HCT116 (cell line): ENCODE results near the gene ONECUT3. TPM values are rescaled to one million over a fixed set of nuclear protein-coding genes. Genes with fewer than 3 reads are reported as not detected.
A peak's percentile ranks its signal among the peaks of the same experiment; 100 is the strongest.

Experiments
- ATAC-seq: fragments of 200-7000 bp; cut with Tn5 transposase; 2 replicates; pipeline ENCODE4 v1.9.1; 2020; ENCODE audit warnings: mild to moderate bottlenecking, moderate library complexity
- Bru-seq: library from RNA; stranded (reverse); fragments of 400-500 nt; gene quantifications from one replicate; lab custom pipeline; 2021; lab: Mats Ljungman, UMichigan
- BruChase-seq, 2 experiments: library from RNA; stranded (reverse); fragments of 400-500 nt; gene quantifications; one replicate each; lab custom pipeline; 2021; lab: Mats Ljungman, UMichigan
- BruUV-seq: library from RNA; stranded (reverse); fragments of 400-500 nt; replicated peaks from 2 replicates; lab custom pipeline; 2021; lab: Mats Ljungman, UMichigan
- CTCF ChIA-PET: fragments of 300-600 bp; sonication (Branson Sonifier 250); formaldehyde crosslinking; loops from one replicate; lab custom pipeline; 2021; ENCODE audit warnings: antibody characterized with exemption; lab: Charles Lee
- POLR2A ChIA-PET: fragments of 300-600, 350-600 bp; sonication (Branson Sonifier 250); formaldehyde crosslinking; loops from one replicate; lab custom pipeline; 2021; ENCODE audit warnings: antibody characterized with exemption; lab: Charles Lee
- RAD21 ChIA-PET, 2 experiments: fragments of 300-600 bp; sonication (Branson Sonifier 250); formaldehyde crosslinking; loops; one replicate each; lab custom pipeline; 2023; ENCODE audit warnings: low total read pairs in 2 of 2; ENCODE audit not compliant: uncharacterized antibody in 2 of 2, unreplicated experiment in 2 of 2, low non-redundant PET in 1 of 2; lab: Charles Lee
- DNase-seq: peaks from one replicate; pipeline ENCODE4 v3.0.0-alpha.2; 2010; ENCODE audit warnings: low read depth, low spot score
- H2AFZ ChIP-seq: fragments of 200-600 bp; shearing (Covaris generic), sonication (generic); 2 replicates; pipeline ENCODE4 v1.6.1; 2017; ENCODE audit warnings: low read depth, mixed run types, mixed read lengths, antibody characterized with exemption, low read length; ENCODE audit not compliant: poor library complexity, severe bottlenecking
- H3K27ac ChIP-seq: 2 replicates; pipeline ENCODE4 v1.5.1; 2012; ENCODE audit warnings: low read depth, low read length
- H3K27me3 ChIP-seq: fragments of 200-600 bp; sonication (generic); 2 replicates; pipeline ENCODE4 v1.6.1; 2016; ENCODE audit warnings: mixed run types, low read length, mixed read lengths; ENCODE audit not compliant: insufficient read depth
- H3K36me3 ChIP-seq, 2 experiments: fragments of 200-500 bp in 1 of 2; fragments of 200-600 bp in 1 of 2; sonication (Bioruptor generic) in 1 of 2; sonication (generic) in 1 of 2; 2 replicates each; pipeline versions ENCODE4 v1.5.1 to v1.6.1; 2014 to 2016; ENCODE audit warnings: low read length in 2 of 2, inconsistent platforms in 1 of 2, mixed read lengths in 1 of 2, mixed run types in 1 of 2; ENCODE audit not compliant: insufficient read depth in 2 of 2, control insufficient read depth in 1 of 2
- H3K4me1 ChIP-seq, 2 experiments: fragments of 200-600 bp in 1 of 2; sonication (generic) in 1 of 2; 2 replicates each; pipeline versions ENCODE4 v1.5.1 to v1.6.1; 2012 to 2017; ENCODE audit warnings: low read length in 2 of 2, inconsistent platforms in 1 of 2, mild to moderate bottlenecking in 1 of 2, mixed read lengths in 1 of 2, mixed run types in 1 of 2, moderate library complexity in 1 of 2; ENCODE audit not compliant: insufficient read depth in 2 of 2, control insufficient read depth in 1 of 2
- H3K4me2 ChIP-seq: fragments of 200-600 bp; sonication (generic); 2 replicates; pipeline ENCODE4 v1.6.1; 2017; ENCODE audit warnings: mixed run types, low read length, mixed read lengths
- H3K4me3 ChIP-seq, 2 experiments: fragments of 200-600 bp in 1 of 2; sonication (generic) in 1 of 2; replicated peaks in 1 of 2; 2 replicates each; pipeline ENCODE4 v1.5.1; 2011 to 2016; ENCODE audit warnings: low read length in 2 of 2, control low read depth in 1 of 2, low read depth in 1 of 2, mild to moderate bottlenecking in 1 of 2, mixed read lengths in 1 of 2, mixed run types in 1 of 2
- H3K79me2 ChIP-seq: fragments of 200-600 bp; sonication (generic); 2 replicates; pipeline ENCODE4 v1.6.1; 2017; ENCODE audit warnings: mild to moderate bottlenecking, mixed run types, low read length, moderate library complexity, mixed read lengths; ENCODE audit not compliant: insufficient read depth
- H3K9ac ChIP-seq: fragments of 200-600 bp; sonication (generic); 2 replicates; pipeline ENCODE4 v1.6.1; 2016; ENCODE audit warnings: low read length, mixed read lengths
- H3K9me2 ChIP-seq: fragments of 200-600 bp; sonication (generic), shearing (Covaris generic); 2 replicates; pipeline ENCODE4 v1.6.1; 2017; ENCODE audit warnings: mixed run types, mild to moderate bottlenecking, moderate library complexity; ENCODE audit not compliant: insufficient read depth
- H3K9me3 ChIP-seq, 2 experiments: fragments of 200-500 bp in 1 of 2; fragments of 200-600 bp in 1 of 2; sonication (Bioruptor generic) in 1 of 2; sonication (generic) in 1 of 2; 2 replicates each; pipeline ENCODE4 v1.6.1; 2014 to 2017; ENCODE audit warnings: low read length in 2 of 2, mixed read lengths in 2 of 2, inconsistent platforms in 1 of 2, low read depth in 1 of 2, mild to moderate bottlenecking in 1 of 2, mixed run types in 1 of 2, moderate library complexity in 1 of 2; ENCODE audit not compliant: control insufficient read depth in 1 of 2, insufficient read depth in 1 of 2
- H4K20me1 ChIP-seq: fragments of 200-600 bp; sonication (generic), shearing (Covaris generic); 2 replicates; pipeline ENCODE4 v1.6.1; 2017; ENCODE audit warnings: mixed run types, mild to moderate bottlenecking, moderate library complexity; ENCODE audit not compliant: insufficient read depth
- CTCF ChIP-seq, 3 experiments: fragments of 200-600 bp in 1 of 3; sonication (generic) in 1 of 3; IDR thresholded peaks in 2 of 3; conservative IDR thresholded peaks in 1 of 3; 2 replicates each; pipeline ENCODE4 v1.5.1; 2012 to 2017; ENCODE audit warnings: low read depth in 2 of 3, low read length in 2 of 3, antibody characterized with exemption in 1 of 3, borderline replicate concordance in 1 of 3, control low read depth in 1 of 3, mild to moderate bottlenecking in 1 of 3, mixed read lengths in 1 of 3, mixed run types in 1 of 3, moderate library complexity in 1 of 3; ENCODE audit not compliant: insufficient read depth in 1 of 3
- POLR2A ChIP-seq: IDR thresholded peaks from 2 replicates; pipeline ENCODE4 v1.7.0; 2011; ENCODE audit warnings: borderline replicate concordance; ENCODE audit not compliant: insufficient read depth, insufficient read length; ENCODE audit errors: extremely low read depth
- POLR2AphosphoS5 ChIP-seq: IDR thresholded peaks from 2 replicates; pipeline ENCODE4 v1.6.1; 2011; ENCODE audit warnings: mild to moderate bottlenecking, low read depth, low read length, moderate library complexity
- SP1 ChIP-seq: IDR thresholded peaks from 2 replicates; pipeline ENCODE4 v1.6.1; 2012; ENCODE audit warnings: low read depth
- TCF7L2 ChIP-seq: IDR thresholded peaks from 2 replicates; pipeline ENCODE4 v1.7.0; 2011; ENCODE audit warnings: borderline replicate concordance, inconsistent platforms; ENCODE audit not compliant: insufficient read depth, insufficient read length; ENCODE audit errors: extremely low read depth
- ZFX ChIP-seq: fragments of 450-650 bp; IDR thresholded peaks from 2 replicates; pipeline ENCODE4 v1.6.1; 2017
- ZNF274 ChIP-seq: fragments of 200-500 bp; sonication (Bioruptor generic); IDR thresholded peaks from 2 replicates; pipeline ENCODE4 v1.6.1; 2014; ENCODE audit warnings: mild to moderate bottlenecking, low read depth, low read length, inconsistent platforms
- intact Hi-C: fragments of 100-400 bp; cut with micrococcal nuclease; formaldehyde crosslinking; loops from 2 replicates; pipeline ENCODE4 v1.10.0; 2022
- long read RNA-seq: library from polyadenylated mRNA; unstranded; transcript quantifications from one replicate; pipeline ENCODE4 v2.0.0, GENCODE V29; 2021; ENCODE audit not compliant: unreplicated experiment
- polyA plus RNA-seq: library from polyadenylated mRNA; unstranded; fragments of >200 nt; gene quantifications from 2 replicates; pipeline ENCODE4 v1.2.1, GENCODE V29; 2012; ENCODE audit warnings: missing spikeins
- total RNA-seq: library from RNA; stranded (reverse); gene quantifications from one replicate; pipeline ENCODE4 v1.2.1, GENCODE V29; 2021; ENCODE audit not compliant: unreplicated experiment
- TF ChIP-seq, protein P1 (sequence below): IDR thresholded peaks from 2 replicates; pipeline ENCODE4 v1.6.1; 2012

The ONECUT3 gene
- total RNA-seq (22.1 TPM), Bru-seq, nascent RNA (percentile 76 among the genes with signal in this experiment), BruChase-seq, experiment 1, labeled RNA remaining after a 6-hour chase (percentile 87 among the genes with signal in this experiment), BruChase-seq, experiment 2, labeled RNA remaining after a 2-hour chase (percentile 82 among the genes with signal in this experiment)
- 9.0 and 9.6 TPM in 2 replicates for polyA plus RNA-seq
- long read RNA-seq, full-length matches to known transcripts, result 1 of 55 reads
- long read RNA-seq, partial matches to known transcripts, result 0 of 55 reads
- long read RNA-seq, other reads (novel, unspliced or antisense), result 54 of 55 reads

DNA sequence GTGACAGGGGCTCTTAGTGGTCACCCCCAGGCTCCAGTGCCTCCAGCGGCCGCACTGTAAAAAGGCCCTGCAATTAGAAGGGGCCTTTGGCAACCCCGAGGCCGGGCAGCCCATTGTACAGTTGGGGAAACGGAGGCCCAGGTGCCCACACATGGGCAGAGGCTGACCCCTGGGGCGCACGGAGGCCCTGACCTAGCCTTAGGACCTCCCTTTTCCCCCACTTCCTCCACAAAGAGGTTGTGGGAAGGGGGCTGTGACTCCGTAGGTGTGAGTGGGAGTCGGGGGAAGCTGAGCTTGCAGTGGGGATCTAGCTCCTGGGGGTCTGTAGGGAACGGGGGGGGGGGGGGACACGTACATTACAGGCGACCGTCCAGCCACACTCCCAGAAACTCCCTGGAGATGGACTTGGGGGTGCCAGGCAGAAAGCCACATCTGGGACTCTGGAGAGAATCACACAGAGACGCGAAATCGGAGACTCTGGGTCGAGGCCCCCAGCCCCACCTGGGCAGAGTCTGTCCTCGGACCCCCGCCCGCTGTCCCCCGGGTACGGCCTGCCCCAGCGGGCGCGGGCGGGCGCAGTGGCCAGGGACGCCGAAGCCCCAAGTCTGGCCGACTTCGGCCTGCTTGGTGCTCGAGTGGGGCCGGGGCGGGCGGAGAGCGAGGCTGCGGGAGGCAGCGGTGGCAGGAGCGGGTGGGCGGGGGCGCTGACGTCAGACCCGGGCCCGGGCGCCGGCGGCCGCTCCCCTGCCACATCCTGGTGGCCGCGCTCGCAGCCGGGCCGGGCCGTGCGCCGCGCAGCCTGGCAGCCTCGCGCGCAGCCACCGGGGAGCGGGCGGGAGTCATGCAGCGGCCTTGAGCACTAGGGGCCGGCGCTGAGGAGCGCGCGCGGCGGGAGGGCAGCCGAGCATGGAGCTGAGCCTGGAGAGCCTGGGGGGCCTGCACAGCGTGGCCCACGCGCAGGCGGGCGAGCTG is at the start of gene ONECUT3:
Gene ONECUT3 (plus strand): TSS at position 750 of the 972 bp plus-strand sequence. CDS start 157 bp downstream, at position 907.
- TSS peak; percentile 90 for BruUV-seq

GRCh38 chr19:1704339-1704738 is 49.0 kb upstream of the ONECUT3 start:
- H3K4me2 ChIP-seq, result no peak overlapping the region
- ChIA-PET RAD21 (no interaction called here), POLR2A (no interaction called here), CTCF (no interaction called here)
- no peak for DNase-seq
- H3K27ac ChIP-seq, result no peak overlapping the region
- ATAC-seq, result no peak
- TF ChIP-seq TCF7L2 (no peak), CTCF (IDR thresholded peaks at IDR 0.05 in 2 of 3, conservative IDR thresholded peaks at IDR 0.05 in 1 of 3; ENCODE audit: borderline replicate concordance in 1 of 3, insufficient read depth in 1 of 3, low read depth in 2 of 3, low read length in 2 of 3) (no peak), ZNF274 (no peak)
- TF ChIP-seq, protein P1, sequence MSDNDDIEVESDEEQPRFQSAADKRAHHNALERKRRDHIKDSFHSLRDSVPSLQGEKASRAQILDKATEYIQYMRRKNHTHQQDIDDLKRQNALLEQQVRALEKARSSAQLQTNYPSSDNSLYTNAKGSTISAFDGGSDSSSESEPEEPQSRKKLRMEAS, result no peak
- no peak overlapping the region for H3K4me3 ChIP-seq
- H3K9me2 ChIP-seq, result no peaks in the 10 kb centered on the region
- no peaks in the 10 kb centered on the region for H3K9me3 ChIP-seq
- H3K79me2 ChIP-seq, result no peaks in the 10 kb centered on the region
- BruUV-seq, result no TSS peak
- H4K20me1 ChIP-seq, result no peaks in the 10 kb centered on the region
- no peak overlapping the region for H2AFZ ChIP-seq
- H3K27me3 ChIP-seq, result no peaks in the 10 kb centered on the region
- no peak overlapping the region for H3K9ac ChIP-seq
- H3K36me3 ChIP-seq, result no peaks in the 10 kb centered on the region
- intact Hi-C loops, result no loop called here
- H3K4me1 ChIP-seq, result no peaks in the 10 kb centered on the region

More for the DNA sequence above, at the start of gene ONECUT3:
- peak within 1 kb of the TSS; percentile 33 to 51 for H3K4me3 ChIP-seq
- TF ChIP-seq ZFX (peak; percentile 73), POLR2AphosphoS5 (peak; percentile 66; the same call in 1 of the 2 replicates), TCF7L2 (no peak), SP1 (no peak), POLR2A (peak; percentile 32)
- H3K79me2 ChIP-seq, result peaks cover 56% of the 10 kb centered on the region
- intact Hi-C loops, result no loop called here
- H3K4me1 ChIP-seq, result peaks cover 18 to 63% of the 10 kb centered on the region in 2 experiments
- no peaks in the 10 kb centered on the region for H3K9me3 ChIP-seq
- POLR2A ChIA-PET, result no interaction called here
- no peaks in the 10 kb centered on the region for H3K9me2 ChIP-seq
- RAD21 ChIA-PET, result no interaction called here
- no peaks in the 10 kb centered on the region for H3K27me3 ChIP-seq
- peak within 1 kb of the TSS; percentile 70 for H3K4me2 ChIP-seq
- peak within 1 kb of the TSS; percentile 87 for H3K27ac ChIP-seq
- H2AFZ ChIP-seq, result no peak within 1 kb of the TSS
- H3K9ac ChIP-seq, result peak within 1 kb of the TSS; percentile 64
- CTCF ChIA-PET, result no interaction called here
- peak; percentile 61 for ATAC-seq
- no peaks in the 10 kb centered on the region for H3K36me3 ChIP-seq
- peaks cover 4% of the 10 kb centered on the region; the same call in 1 of the 2 replicates for H4K20me1 ChIP-seq
- no peak for DNase-seq
